H1 (cell line): Measurements from ENCODE around the gene KRT5. TPM values are rescaled to one million over a fixed set of nuclear protein-coding genes. Genes with fewer than 3 reads are reported as not detected.

ENCODE experiments used
- ATF2 ChIP-seq: IDR thresholded peaks from 2 replicates; pipeline ENCODE4 v1.6.1; 2012; ENCODE audit warnings: low read length, inconsistent platforms
- CBX5 ChIP-seq: fragments of 300-800, 300-1000 bp; sonication (generic); IDR thresholded peaks from 2 replicates; pipeline ENCODE4 v1.7.1; 2016; ENCODE audit warnings: antibody characterized with exemption, low read length, low read depth
- CHD7 ChIP-seq: fragments of 300-600 bp; sonication (generic); IDR thresholded peaks from 2 replicates; pipeline ENCODE4 v1.7.1; 2012; ENCODE audit warnings: low read length, moderate library complexity, mild to moderate bottlenecking, inconsistent platforms; ENCODE audit not compliant: insufficient replicate concordance
- PHF8 ChIP-seq: fragments of 200-600 bp; sonication (generic); conservative IDR thresholded peaks from 2 replicates; pipeline ENCODE4 v1.7.1; 2012; ENCODE audit warnings: low read depth, mild to moderate bottlenecking, inconsistent platforms, low read length, moderate library complexity
- POLR2AphosphoS5 ChIP-seq: IDR thresholded peaks from 2 replicates; pipeline ENCODE4 v1.6.1; 2011; ENCODE audit warnings: low read depth, low read length
- RXRA ChIP-seq: IDR thresholded peaks from 2 replicates; pipeline ENCODE4 v1.6.1; 2011; ENCODE audit warnings: low read depth, mild to moderate bottlenecking, low read length, moderate library complexity; ENCODE audit not compliant: insufficient read depth
- TAF1 ChIP-seq: IDR thresholded peaks from 2 replicates; pipeline ENCODE4 v1.6.1; 2011; ENCODE audit warnings: mild to moderate bottlenecking, low read depth, low read length
- TCF12 ChIP-seq: IDR thresholded peaks from 2 replicates; pipeline ENCODE4 v1.6.1; 2011; ENCODE audit warnings: low read depth, mild to moderate bottlenecking, low read length
- TEAD4 ChIP-seq: IDR thresholded peaks from 2 replicates; pipeline ENCODE4 v1.6.1; 2012; ENCODE audit warnings: low read depth, low read length, inconsistent platforms, mixed read lengths
- polyA plus RNA-seq, 7 experiments: library from polyadenylated mRNA; depleted of rRNA in 3 of 7; stranded (reverse) in 5 of 7; unstranded in 2 of 7; fragments of >200 nt in 5 of 7; fragments of 200-250 nt in 2 of 7; gene quantifications; 1 replicate in 5 of 7; 2 replicates in 1 of 7; 4 replicates in 1 of 7; pipeline versions ENCODE4 v1.2.1 to v1.2.3, GENCODE V29; 2011 to 2013; ENCODE audit warnings: missing spikeins in 2 of 7, mixed read lengths in 2 of 7
- total RNA-seq: library from RNA; stranded (reverse); fragmentation: NEBNext Ultra II Directional; extraction: Animal tissue kit (Norgen Biotek cat#: 25700); gene quantifications from 2 replicates; pipeline ENCODE4 v1.2.1, GENCODE V29; 2021

Gene KRT5
- total and polyA plus RNA-seq, 2 of the 8 experiments (the other 6 are each of a cell fraction or from before 2014, with no cell fraction given) = 0.18 TPM; not detected in 1

- no peak for TF ChIP-seq CHD7
- no peak for TF ChIP-seq PHF8
- no peak for TF ChIP-seq TEAD4
- TF ChIP-seq TAF1 = no peak
- TF ChIP-seq POLR2AphosphoS5 = no peak
- no peak for TF ChIP-seq RXRA
- TF ChIP-seq CBX5 = no peak
- no peak for TF ChIP-seq TCF12
- TF ChIP-seq ATF2 = no peak
Measured at GRCh38 chr12:52535574-52535973, 15.4 kb upstream of the KRT5 start (continued).
